ENCODE results near the gene VGLL1.

VGLL1 gene

GRCh38 chrX:136584545-136584944 lies 52.5 kb downstream of the VGLL1 start:
- Histone ChIP-seq H2BK12ac (ENCODE audit: low read length) (no peak overlapping the region), H2AFZ (ENCODE audit: insufficient read depth, low read length, poor library complexity) (no peak overlapping the region), H3K4ac (ENCODE audit: low read depth, low read length) (no peak overlapping the region), H3K9me3 (ENCODE audit: insufficient read depth, low read depth, low read length) (no peaks in the 10 kb centered on the region), H3K27ac (ENCODE audit: low read depth, low read length) (no peak overlapping the region), H3K14ac (ENCODE audit: low read length) (no peak overlapping the region), H4K12ac (ENCODE audit: low read depth, low read length) (no peak overlapping the region), H4K8ac (ENCODE audit: low read depth, low read length) (no peak overlapping the region), H3K4me1 (ENCODE audit: control insufficient read depth in 1 of 2, insufficient read depth in 2 of 2, low read length in 2 of 2) (no peaks in the 10 kb centered on the region), H3K79me2 (ENCODE audit: control insufficient read depth, insufficient read depth, low read length, poor library complexity) (no peaks in the 10 kb centered on the region), H3K27me3 (ENCODE audit: insufficient read depth, low read length) (no peaks in the 10 kb centered on the region), H3K4me2 (ENCODE audit: low read length) (no peak overlapping the region), H2BK120ac (ENCODE audit: insufficient read depth, low read length, poor library complexity) (no peak overlapping the region), H3K79me1 (ENCODE audit: low read length) (no peaks in the 10 kb centered on the region), H4K91ac (ENCODE audit: low read depth, low read length) (no peak overlapping the region), H3K23ac (ENCODE audit: low read length) (no peak overlapping the region), H3K4me3 (ENCODE audit: low read depth, low read length) (no peak overlapping the region), H2BK5ac (ENCODE audit: low read depth, low read length, poor library complexity) (no peak overlapping the region), H3K36me3 (ENCODE audit: control insufficient read depth in 1 of 2, insufficient read depth in 2 of 2, low read length in 2 of 2) (no peaks in the 10 kb centered on the region), H2AK5ac (ENCODE audit: low read length) (no peak overlapping the region), H3K9ac (ENCODE audit: low read length) (no peak overlapping the region), H3K18ac (ENCODE audit: low read length) (no peak overlapping the region)
- WGBS (ENCODE audit: extremely low coverage, insufficient coverage, insufficient read length), result no CpG with 5 or more reads among the region's 4 CpGs
- DNase-seq, result no peak

DNA sequence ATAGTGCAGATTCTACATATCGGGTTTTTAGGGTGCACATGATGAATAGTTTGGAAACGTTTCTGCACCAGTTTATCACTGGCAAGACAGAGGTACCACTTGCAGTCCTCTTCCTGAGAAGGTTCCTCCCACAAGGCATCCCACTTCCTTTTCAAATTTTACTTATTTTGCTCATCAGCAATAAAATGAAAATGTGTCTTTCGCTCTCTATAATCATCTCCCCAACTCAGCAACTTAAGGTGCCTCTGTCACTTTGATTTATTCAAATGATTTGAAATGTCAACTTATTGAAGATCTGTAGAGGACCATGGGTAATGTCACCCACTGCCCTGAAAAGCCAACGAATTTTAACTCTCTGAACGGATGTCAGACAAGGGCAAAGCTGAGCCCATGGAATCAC lies 53.2 kb downstream of the VGLL1 start:
- no CpG with 5 or more reads among the region's 5 CpGs for WGBS (ENCODE audit: extremely low coverage, insufficient coverage, insufficient read length)
- Histone ChIP-seq H2BK12ac (ENCODE audit: low read length) (no peak overlapping the region), H4K12ac (ENCODE audit: low read depth, low read length) (no peak overlapping the region), H4K91ac (ENCODE audit: low read depth, low read length) (no peak overlapping the region), H3K36me3 (ENCODE audit: control insufficient read depth in 1 of 2, insufficient read depth in 2 of 2, low read length in 2 of 2) (no peaks in the 10 kb centered on the region), H2BK120ac (ENCODE audit: insufficient read depth, low read length, poor library complexity) (no peak overlapping the region), H3K4me2 (ENCODE audit: low read length) (no peak overlapping the region), H3K9ac (ENCODE audit: low read length) (no peak overlapping the region), H3K9me3 (ENCODE audit: insufficient read depth, low read depth, low read length) (no peaks in the 10 kb centered on the region), H4K8ac (ENCODE audit: low read depth, low read length) (no peak overlapping the region), H3K79me2 (ENCODE audit: control insufficient read depth, insufficient read depth, low read length, poor library complexity) (no peaks in the 10 kb centered on the region), H2AK5ac (ENCODE audit: low read length) (no peak overlapping the region), H3K4ac (ENCODE audit: low read depth, low read length) (no peak overlapping the region), H3K18ac (ENCODE audit: low read length) (no peak overlapping the region), H3K4me1 (ENCODE audit: control insufficient read depth in 1 of 2, insufficient read depth in 2 of 2, low read length in 2 of 2) (no peaks in the 10 kb centered on the region), H3K4me3 (ENCODE audit: low read depth, low read length) (no peak overlapping the region), H3K27me3 (ENCODE audit: insufficient read depth, low read length) (no peaks in the 10 kb centered on the region), H2AFZ (ENCODE audit: insufficient read depth, low read length, poor library complexity) (no peak overlapping the region), H3K79me1 (ENCODE audit: low read length) (no peaks in the 10 kb centered on the region), H3K27ac (ENCODE audit: low read depth, low read length) (no peak overlapping the region), H2BK5ac (ENCODE audit: low read depth, low read length, poor library complexity) (no peak overlapping the region), H3K14ac (ENCODE audit: low read length) (no peak overlapping the region), H3K23ac (ENCODE audit: low read length) (no peak overlapping the region)
- no peak for DNase-seq

- WGBS (ENCODE audit: extremely low coverage, insufficient coverage, insufficient read length), result no CpG with 5 or more reads among the region's 3 CpGs
- H2AK5ac ChIP-seq (ENCODE audit: low read length), result no peak overlapping the region
- no peak overlapping the region for H3K27ac ChIP-seq (ENCODE audit: low read depth, low read length)
These were observed 53.9 kb downstream of the VGLL1 start for GRCh38 chrX:136585960-136586359.

GRCh38 chrX:136586386-136586785 lies 54.4 kb downstream of the VGLL1 start:
- H2AFZ ChIP-seq (ENCODE audit: insufficient read depth, low read length, poor library complexity), result no peak overlapping the region
- no peak overlapping the region for H4K12ac ChIP-seq (ENCODE audit: low read depth, low read length)
- no peak overlapping the region for H3K4me2 ChIP-seq (ENCODE audit: low read length)
- H3K23ac ChIP-seq (ENCODE audit: low read length), result no peak overlapping the region
- DNase-seq, result no peak
- no peak overlapping the region for H2BK120ac ChIP-seq (ENCODE audit: insufficient read depth, low read length, poor library complexity)
- H2BK12ac ChIP-seq (ENCODE audit: low read length), result no peak overlapping the region
- no peak overlapping the region for H3K27ac ChIP-seq (ENCODE audit: low read depth, low read length)
- no peak overlapping the region for H3K4me3 ChIP-seq (ENCODE audit: low read depth, low read length)
- H3K79me2 ChIP-seq (ENCODE audit: control insufficient read depth, insufficient read depth, low read length, poor library complexity), result no peaks in the 10 kb centered on the region
- no peak overlapping the region for H4K8ac ChIP-seq (ENCODE audit: low read depth, low read length)
- no peaks in the 10 kb centered on the region for H3K9me3 ChIP-seq (ENCODE audit: insufficient read depth, low read depth, low read length)
- H2BK5ac ChIP-seq (ENCODE audit: low read depth, low read length, poor library complexity), result no peak overlapping the region
- H3K36me3 ChIP-seq (ENCODE audit: control insufficient read depth in 1 of 2, insufficient read depth in 2 of 2, low read length in 2 of 2), result no peaks in the 10 kb centered on the region
- H3K9ac ChIP-seq (ENCODE audit: low read length), result no peak overlapping the region
- H2AK5ac ChIP-seq (ENCODE audit: low read length), result no peak overlapping the region
- no peak overlapping the region for H4K91ac ChIP-seq (ENCODE audit: low read depth, low read length)
- H3K18ac ChIP-seq (ENCODE audit: low read length), result no peak overlapping the region
- no peak overlapping the region for H3K4ac ChIP-seq (ENCODE audit: low read depth, low read length)
- no CpG with 5 or more reads among the region's 3 CpGs for WGBS (ENCODE audit: extremely low coverage, insufficient coverage, insufficient read length)
- no peak overlapping the region for H3K14ac ChIP-seq (ENCODE audit: low read length)
- H3K27me3 ChIP-seq (ENCODE audit: insufficient read depth, low read length), result no peaks in the 10 kb centered on the region
- H3K4me1 ChIP-seq (ENCODE audit: control insufficient read depth in 1 of 2, insufficient read depth in 2 of 2, low read length in 2 of 2), result no peaks in the 10 kb centered on the region
- no peaks in the 10 kb centered on the region for H3K79me1 ChIP-seq (ENCODE audit: low read length)

More at GRCh38 chrX:136585960-136586359, 53.9 kb downstream of the VGLL1 start:
- Histone ChIP-seq H2BK12ac (ENCODE audit: low read length) (no peak overlapping the region), H3K9ac (ENCODE audit: low read length) (no peak overlapping the region), H2AFZ (ENCODE audit: insufficient read depth, low read length, poor library complexity) (no peak overlapping the region), H2BK5ac (ENCODE audit: low read depth, low read length, poor library complexity) (no peak overlapping the region), H4K91ac (ENCODE audit: low read depth, low read length) (no peak overlapping the region), H3K79me2 (ENCODE audit: control insufficient read depth, insufficient read depth, low read length, poor library complexity) (no peaks in the 10 kb centered on the region), H3K27me3 (ENCODE audit: insufficient read depth, low read length) (no peaks in the 10 kb centered on the region), H2BK120ac (ENCODE audit: insufficient read depth, low read length, poor library complexity) (no peak overlapping the region), H3K9me3 (ENCODE audit: insufficient read depth, low read depth, low read length) (no peaks in the 10 kb centered on the region), H3K18ac (ENCODE audit: low read length) (no peak overlapping the region), H3K14ac (ENCODE audit: low read length) (no peak overlapping the region), H3K4me1 (ENCODE audit: control insufficient read depth in 1 of 2, insufficient read depth in 2 of 2, low read length in 2 of 2) (no peaks in the 10 kb centered on the region), H3K79me1 (ENCODE audit: low read length) (no peaks in the 10 kb centered on the region), H3K4ac (ENCODE audit: low read depth, low read length) (no peak overlapping the region), H4K12ac (ENCODE audit: low read depth, low read length) (no peak overlapping the region), H3K23ac (ENCODE audit: low read length) (no peak overlapping the region), H3K4me2 (ENCODE audit: low read length) (no peak overlapping the region), H3K36me3 (ENCODE audit: control insufficient read depth in 1 of 2, insufficient read depth in 2 of 2, low read length in 2 of 2) (no peaks in the 10 kb centered on the region), H4K8ac (ENCODE audit: low read depth, low read length) (no peak overlapping the region), H3K4me3 (ENCODE audit: low read depth, low read length) (no peak overlapping the region)
- DNase-seq, result peak; percentile 12 to 56
